ENCODE measurements around the gene DPP3.

The DPP3 gene

DNA sequence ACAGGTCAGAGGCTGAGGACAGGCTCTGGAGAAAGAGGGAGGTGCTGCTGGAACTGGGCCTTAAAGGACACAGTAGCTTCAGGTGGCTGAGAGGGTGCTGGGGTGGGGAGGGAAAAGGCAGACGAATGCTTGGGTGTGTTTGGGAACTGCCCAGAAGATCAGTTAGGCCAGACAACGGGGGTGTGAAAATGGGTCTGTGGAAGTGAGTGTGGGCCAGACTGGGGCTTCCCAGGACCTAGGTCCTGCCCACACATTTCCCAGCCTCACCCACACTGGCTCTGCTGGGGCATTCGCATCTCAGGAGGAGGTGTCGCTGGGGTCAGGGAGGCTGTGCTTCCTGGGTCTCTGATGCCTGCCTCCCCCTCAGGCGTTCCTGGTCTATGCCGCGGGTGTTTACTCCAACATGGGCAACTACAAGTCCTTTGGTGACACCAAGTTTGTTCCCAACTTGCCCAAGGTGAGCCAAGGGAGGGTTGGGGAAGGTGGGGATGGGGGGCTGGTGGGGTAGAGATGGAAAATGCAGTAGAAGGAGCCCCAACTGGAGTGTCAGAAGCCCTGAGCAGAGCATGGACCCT is 4.7 kb downstream of the DPP3 start:
- no peak for DNase-seq

DNA sequence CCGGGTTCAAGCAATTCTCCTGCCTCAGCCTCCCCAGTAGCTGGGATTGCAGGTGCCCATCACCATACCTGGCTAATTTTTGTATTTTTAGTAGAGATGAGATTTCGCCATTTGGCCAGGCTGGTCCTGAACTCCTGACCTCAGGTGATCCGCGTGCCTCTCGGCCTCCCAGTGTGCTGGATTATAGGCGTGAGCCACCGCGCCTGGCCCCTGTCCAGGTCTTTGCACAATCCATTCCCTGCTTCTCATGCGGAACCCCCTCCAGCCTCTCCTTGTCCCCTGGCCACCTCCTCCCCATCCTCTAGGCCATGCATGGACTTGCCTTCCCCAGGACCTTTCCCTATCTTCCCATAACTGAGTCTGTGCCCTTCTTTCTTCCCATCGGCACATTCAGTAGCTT is 8.7 kb downstream of the DPP3 start:
- peak; percentile 77 for DNase-seq

DNA sequence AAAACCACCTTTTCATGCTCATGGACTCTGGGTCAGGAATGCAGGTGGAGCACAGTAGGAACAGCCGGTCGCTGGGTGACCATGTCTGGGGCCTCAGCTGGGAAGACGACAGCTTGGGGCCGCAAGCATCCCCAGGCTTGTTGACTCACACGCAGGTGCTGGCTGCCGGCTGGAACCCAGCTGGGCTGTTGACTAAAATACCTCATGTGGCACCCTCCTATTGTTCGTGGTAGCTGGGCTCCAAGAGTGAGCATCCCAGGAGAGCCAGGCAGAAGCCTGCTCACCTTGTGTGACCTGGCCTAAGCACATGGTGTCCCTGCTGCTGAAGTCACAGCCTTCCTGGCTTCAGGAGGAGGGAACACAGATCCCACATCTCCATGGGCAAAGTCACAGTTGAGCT is 9.4 kb downstream of the DPP3 start:
- peak; percentile 99 for DNase-seq

DNA sequence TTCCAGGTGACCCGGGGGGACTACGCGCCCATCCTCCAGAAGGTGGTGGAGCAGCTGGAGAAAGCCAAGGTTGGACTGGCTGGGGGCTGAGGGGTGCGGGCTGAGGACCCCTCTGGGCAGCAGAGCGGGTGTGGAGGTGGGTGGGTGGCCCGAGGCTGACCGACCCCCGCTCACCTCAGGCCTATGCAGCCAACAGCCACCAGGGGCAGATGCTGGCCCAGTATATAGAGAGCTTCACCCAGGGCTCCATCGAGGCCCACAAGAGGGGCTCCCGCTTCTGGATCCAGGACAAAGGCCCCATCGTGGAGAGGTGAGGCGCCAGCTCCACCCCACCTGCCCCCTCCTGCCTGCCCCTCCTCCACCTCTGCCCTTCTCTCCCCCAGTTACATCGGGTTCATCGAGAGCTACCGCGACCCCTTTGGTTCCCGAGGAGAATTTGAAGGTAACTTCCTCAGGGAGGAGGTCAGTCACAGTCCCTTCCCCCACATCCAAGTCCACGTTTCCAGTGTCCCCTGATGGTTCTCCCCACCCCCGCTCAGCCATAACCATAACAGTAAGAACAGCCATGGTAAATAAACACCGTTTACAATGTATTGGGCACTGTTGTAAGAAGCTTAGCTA is 11.2 kb downstream of the DPP3 start:
- DNase-seq = no peak

DNA sequence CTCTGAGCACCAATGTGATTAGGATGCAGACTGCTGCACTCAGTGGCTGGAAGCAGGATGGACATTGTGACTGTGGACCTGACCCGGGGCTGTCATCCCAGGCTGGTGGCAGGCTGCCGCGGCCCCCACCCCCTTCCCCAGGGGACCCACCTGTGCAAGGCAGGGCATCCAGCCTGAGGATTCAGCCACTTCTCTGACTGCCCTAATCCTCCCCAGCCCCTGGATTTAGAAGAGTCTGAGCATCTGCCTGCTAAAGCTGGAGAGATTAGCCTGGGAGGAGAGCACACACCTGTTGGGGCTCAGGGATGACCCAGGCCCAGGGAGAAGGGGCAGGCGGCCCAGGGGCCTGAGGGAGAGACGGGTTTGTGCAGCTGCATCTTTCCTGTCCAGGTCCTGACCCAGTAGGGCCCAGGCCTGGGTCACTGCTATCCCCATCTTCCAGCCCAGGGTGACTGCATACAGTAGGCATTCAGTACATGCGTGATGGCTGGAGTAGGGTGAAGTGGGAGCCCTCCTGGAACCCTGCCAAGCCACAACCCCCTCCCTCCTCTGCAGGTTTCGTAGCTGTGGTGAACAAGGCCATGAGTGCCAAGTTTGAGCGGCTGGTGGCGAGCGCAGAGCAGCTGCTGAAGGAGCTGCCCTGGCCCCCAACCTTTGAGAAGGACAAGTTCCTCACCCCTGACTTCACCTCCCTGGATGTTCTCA is 12.1 kb downstream of the DPP3 start:
- no peak for DNase-seq

DNA sequence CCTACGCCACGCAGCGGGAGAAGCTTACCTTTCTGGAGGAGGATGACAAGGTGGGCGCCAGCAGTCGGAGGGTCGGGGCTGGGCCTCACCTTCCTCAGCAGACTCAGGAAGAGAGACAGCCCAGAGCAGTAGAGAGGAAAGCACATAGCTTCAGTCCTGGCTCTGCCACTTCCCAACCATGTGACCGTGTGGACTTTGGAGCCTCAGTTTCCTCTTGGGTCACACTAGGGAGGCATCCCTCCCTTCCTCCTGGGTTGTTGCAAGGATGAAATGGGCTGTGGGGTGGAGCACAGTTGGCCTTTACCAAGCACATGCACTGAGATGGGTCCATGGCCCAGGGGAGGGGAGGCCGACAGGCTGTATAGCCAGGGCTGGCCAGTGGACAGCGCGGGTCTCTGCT is 12.9 kb downstream of the DPP3 start:
- no peak for DNase-seq

DNA sequence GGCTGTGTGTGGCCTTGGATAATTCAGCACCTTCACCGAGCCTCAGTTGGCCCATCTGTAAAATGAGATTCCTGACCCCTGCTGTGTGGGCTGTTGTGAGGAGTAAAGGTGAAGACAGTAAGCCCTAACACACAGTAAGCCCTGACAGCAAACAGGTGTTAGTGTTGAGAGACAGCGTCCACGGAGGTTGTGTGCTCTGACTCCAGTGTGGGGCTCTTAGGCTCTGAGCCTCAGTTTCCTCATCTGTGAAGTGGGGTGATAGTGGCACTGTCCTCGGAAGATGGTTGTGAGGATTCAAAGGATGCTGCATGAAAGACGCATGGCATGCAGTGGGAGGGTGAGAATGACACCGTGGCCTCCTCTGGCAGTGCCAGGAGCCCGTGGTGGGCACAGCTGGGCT is 14.2 kb downstream of the DPP3 start:
- DNase-seq = no peak

DNA sequence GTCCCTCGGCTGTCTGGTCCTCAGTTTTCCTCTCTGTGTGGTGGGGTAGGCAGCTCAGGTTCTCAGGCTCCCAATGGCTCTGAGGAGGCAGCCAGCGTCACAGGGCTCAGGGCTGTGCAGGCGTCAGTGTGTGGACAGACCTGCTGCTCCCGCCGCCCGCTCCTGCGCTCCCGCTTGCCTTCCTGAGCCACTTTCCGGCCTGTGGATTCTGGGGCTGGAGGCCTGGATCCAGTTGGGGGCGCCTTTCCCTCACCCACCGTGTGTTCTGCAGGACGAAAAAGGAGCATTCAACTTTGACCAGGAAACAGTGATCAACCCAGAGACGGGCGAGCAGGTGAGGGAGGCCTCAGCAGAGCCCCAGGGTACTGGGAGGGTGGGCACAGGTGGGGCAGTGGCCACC is 14.7 kb downstream of the DPP3 start:
- no peak for DNase-seq

DNA sequence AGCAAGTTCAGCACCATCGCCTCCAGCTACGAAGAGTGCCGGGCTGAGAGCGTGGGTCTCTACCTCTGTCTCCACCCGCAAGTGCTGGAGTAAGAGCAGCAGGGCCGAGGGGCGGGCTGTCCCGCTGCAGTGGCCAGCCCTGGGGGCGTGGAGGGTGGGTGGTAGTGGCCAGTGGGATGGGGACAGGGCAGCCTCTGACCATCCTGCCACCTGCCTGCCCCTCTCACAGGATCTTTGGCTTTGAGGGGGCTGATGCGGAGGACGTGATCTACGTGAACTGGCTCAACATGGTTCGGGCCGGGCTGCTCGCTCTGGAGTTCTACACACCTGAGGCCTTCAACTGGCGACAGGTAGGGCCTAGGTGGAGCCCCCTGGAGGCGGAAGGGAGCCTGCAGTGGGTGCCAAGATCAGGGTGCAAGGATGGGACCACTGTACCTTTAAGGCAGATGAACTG is 15.2 kb downstream of the DPP3 start:
- DNase-seq = peak; percentile 47

DNA sequence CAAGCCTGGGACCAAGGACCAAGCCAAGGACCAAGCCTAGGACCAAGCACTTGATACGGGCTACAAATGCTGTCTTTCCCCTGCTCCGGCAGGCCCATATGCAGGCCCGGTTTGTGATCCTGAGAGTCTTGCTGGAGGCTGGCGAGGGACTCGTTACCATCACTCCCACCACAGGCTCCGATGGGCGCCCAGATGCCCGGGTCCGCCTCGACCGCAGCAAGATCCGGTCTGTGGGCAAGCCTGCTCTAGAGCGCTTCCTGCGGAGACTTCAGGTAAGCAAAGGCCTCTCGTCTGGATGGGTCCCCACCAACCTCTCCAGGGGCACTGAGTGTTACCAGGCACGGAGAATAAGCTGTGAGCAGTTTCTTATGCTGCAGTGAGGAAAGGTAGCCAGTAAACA is 17.0 kb downstream of the DPP3 start:
- no peak for DNase-seq

DNA sequence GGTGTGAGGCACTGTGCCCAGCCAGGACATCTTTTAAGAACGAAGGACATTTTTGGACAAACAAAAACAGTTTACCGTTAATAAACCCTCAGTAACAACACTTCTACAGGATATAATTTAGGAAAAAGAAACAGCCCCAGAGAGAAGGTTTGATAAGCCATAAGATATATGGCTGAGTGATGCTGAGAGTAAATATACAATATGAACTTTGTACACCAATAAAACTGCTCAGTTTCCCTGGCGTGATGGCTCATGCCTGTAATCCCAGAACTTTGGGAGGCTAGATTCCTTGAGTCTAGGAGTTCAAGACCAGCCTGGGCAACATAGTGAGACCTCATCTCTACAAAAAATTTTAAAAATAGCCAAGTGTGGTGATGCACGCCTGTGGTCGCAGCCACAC is 18.3 kb downstream of the DPP3 start:
- no peak for DNase-seq

DNA sequence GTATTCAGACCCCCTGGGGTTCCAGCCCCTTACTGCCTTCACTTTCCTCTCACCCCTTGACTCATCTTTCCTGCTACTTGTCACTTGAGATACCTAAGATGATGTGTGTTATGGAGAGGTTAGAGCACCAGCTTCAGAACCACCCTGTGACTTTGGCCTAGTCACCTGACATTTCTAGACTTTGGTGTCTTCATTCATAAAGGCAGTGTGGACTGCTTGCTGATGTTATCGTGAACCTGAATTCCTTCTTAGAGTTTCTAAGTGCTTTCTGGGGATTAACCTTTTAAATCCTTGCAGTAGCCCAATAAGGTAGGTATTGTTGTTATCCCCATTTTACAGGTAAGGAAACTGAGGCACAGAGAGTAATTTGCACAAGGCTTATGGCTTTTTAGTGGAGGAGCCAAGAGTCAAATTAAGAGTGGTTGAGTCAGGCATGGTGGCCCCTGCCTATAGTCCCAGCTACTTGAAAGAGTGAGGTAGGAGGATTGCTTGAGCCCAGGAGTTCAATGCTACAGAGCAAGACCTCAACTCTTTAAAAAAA is 25.1 kb downstream of the DPP3 start:
- no peak for DNase-seq

DNA sequence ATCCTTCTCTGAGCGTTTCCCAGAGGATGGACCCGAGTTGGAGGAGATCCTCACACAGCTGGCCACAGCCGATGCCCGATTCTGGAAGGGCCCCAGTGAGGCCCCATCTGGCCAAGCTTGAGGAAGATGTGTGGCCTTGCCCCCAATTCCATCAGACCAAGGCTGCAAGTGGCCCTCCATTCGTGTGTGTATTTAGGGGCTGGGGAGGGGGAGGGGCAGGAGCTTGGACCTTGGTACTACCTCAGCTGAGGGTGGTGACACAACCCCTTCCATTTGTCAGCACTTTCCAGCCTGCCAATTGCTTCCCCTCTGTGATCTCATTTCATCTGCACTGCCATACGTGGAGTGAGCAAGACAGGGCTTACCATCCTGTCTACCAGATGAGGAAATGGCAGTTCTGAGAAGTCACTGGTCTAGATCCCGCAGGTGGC is 28.9 kb downstream of the DPP3 start:
- DNase-seq = no peak

DNA sequence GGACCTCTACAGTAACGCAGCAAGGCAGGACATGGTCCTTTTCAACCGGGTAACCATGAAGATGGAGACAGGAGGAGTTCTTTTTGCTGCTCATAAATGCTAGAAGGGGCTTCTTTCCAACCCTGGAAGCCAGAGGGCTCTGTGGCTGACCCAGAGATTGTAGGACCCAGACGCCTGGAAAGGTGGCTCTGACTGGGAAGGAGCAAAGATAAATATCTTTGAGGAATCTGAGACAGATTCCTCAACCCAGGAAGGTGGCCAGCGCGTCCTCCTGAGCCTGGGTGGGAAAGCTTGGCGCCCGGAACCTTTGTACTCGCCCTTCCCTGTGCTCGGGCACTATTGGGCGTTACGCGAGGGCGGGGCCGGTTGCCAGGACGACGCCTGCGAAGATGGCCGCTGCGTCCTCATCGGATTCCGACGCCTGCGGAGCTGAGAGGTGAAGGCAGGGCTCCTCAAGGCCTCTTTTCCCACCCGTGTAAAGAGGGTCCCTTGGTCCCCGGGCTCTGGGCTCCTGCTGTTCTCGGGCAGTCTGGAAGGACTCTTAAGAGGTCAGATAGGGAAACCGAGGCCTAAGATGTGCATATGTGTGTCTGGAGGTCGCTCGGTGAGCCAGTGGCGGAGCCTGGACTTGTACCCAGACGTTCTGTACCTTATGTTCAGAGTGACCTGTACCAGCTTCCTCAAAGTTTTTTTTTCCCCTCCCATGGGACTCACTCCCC is 30.2 kb downstream of the DPP3 start, which contains the start of gene BBS1:
Gene BBS1, plus strand, starts transcription at position 365 of the 719 bp plus-strand sequence. Its CDS starts 25 bp downstream, at position 390.
- DNase-seq = peak; percentile 94

DNA sequence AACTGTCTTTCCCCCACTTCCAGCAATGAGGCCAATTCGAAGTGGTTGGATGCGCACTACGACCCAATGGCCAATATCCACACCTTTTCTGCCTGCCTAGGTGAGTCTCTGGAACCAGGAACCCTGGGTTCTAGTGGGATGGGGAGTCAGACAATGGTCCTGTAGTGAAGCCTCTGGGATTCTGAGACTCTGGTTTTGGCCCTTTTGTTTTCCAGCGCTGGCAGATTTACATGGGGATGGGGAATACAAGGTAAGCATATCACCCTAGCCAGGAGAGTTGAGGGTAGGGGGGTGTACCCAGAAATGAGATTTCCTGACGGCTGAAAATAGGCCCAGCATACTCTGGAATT is 30.7 kb downstream of the DPP3 start:
- DNase-seq = no peak

DNA sequence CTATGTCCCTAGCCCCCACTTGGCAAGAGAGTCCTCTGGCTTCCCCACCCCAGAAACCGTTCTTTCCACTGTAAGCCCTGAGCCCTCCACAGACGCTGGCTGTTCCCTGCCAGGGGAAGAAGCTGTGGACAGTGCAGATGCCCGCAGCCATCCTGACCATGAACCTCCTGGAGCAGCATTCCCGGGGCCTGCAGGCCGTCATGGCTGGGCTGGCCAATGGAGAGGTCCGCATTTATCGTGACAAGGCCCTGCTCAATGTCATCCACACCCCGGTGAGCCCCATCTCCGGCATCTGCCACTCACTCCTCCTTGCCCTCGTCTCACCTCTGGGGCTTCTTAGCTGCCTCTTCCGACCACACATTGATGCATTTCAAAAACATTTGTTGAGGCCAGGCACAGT is 43.4 kb downstream of the DPP3 start:
- no peak for DNase-seq

DNA sequence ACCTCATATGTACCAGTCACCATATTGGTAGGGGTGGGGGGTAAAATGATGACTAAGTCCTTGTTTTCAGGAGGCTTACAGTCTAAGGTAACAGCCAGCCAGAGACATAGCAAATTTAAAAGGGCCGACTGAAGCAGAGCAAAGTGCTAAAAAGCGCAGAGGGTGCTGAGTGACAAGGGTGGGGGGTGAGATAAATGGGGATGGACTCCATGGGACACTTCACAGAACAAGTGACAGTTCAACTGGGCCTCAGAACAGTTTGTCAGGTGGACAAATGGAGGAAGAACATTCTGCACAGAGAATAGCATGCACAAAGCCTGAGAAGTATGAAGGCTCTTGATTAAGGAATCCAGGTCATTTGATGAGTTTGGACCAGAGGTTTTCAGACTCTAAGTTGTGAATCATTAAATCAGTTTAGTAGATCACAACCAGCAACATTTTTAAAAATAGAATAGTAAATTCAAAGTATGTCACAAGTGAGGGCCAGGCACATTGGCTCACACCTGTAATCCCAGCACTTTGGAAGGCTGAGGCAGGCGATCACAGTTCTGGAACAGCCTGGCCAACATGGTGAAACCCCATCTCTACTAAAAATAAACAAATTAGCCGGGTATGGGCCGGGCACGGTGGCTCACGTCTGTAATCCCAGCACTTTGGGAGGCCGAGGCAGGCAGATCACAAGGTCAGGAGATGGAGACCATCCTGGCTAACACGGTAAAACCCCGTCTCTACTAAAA is 44.2 kb downstream of the DPP3 start:
- DNase-seq = no peak

DNA sequence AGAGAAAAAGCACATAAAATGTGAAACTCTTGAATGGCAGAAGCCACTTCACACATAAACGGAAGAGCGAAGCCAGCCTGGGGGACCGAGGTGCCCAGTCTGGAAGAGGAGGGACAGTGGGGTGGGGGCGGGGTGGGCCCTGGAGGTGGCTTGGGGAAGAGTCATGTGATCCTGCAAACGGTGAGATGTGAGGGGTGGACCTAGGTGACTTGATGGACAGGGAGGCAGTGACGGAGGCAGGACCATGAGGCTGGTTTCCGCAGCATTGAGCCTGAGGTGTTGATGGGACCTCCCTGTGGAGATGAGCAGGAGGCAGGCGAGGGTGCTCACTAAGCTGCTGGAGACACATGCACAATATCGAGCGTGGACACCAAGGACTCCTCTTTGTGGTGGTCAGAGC is 48.8 kb downstream of the DPP3 start:
- no peak for DNase-seq

DNA sequence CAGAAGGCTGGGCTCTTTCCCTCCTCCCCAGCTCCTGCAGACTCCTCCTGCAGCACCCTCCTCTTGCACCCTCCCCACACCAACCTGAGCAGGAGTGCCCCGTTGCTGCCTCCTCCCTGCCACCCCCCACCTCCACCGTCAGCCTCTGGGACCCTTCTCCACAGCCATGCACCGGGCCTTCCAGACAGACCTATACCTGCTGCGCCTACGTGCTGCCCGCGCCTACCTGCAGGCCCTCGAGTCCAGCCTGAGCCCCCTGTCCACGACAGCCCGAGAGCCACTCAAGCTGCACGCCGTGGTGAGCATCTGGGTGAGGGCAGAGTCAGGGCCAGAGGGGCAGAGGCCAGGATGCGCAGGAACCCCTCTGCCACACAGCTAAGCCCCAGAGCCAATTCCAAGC is 49.4 kb downstream of the DPP3 start:
- no peak for DNase-seq

DNA sequence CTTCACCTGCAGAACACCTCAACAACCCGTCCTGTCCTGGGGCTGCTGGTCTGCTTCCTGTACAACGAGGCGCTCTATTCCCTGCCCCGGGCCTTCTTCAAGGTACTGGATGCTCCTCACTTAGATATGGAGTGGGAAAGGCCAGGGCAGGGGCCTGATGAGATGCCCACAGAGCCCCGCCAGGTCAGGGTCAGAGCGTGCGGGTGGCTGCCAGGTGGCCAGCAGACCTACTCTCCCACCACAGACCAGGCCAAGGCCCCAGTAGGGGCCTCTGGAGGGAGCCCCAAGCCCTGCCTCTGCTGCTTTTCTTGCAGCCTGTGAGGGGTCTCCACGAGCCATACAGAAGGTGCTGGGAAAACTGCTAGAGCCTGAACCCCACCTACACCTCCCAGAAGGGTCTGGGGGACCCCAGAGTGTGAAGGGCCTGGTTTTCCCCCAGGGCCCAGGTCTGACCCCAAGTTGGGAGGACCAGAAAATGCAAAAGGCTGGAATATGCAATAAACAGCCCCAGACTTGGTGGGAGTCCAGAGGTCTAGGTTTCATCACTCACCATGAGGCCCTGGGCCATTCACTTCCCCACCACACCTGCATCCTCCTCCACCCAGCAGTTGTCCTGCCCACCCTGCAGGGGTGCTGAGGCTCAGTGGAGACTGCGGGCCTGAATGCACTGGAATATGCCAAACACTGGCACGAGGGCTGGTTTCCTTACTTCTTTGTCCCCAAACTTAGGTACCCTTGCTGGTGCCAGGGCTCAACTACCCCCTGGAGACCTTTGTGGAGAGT is 50.9 kb downstream of the DPP3 start:
- no peak for DNase-seq

DNA sequence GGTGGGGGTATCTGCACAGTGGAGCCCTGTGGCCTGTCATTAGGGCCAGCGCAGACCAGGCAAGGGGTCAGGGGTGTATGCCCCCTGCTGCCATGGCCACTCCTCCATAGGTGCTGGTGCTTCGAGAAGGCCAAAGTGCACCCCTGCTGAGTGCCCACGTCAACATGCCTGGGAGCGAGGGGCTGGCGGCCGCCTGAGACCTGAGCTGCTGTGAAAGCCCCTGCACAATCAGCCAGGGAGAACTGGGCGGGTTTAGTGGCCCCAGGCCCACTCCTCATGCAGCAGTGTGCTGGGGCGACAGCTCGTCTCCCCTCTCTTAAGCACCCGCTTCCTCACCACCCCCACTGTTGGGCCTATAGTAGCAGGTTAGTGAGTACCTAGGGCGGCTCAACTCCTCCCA is 51.6 kb downstream of the DPP3 start:
- no peak for DNase-seq

DNA sequence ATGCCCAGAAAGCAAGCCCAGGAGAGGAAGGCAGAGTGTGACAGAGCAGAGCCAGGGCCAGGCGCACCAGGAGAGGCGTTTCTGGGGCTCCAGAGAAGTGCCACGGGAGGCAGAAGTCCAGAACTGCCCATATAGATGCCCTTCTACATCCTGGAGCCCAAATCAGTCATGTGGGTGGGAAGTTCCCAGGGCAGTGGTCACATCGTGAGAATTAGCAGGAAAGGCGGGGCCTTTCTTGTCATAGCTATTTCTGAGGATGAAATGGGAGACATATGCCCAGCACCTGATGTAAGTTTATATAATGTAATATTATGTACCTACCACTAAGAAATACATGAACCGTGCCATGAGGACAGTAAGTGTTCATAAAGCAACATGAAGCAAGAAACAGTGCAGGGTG is 52.5 kb downstream of the DPP3 start:
- peak; percentile 45 for DNase-seq
